Body of pancreas (tissue), 4 donors: ENCODE measurements around the gene EEPD1.

Experiments
- CTCF ChIP-seq, 7 experiments: fragments of 450-650 bp in 4 of 7; fragments of 200-600 bp in 3 of 7; sonication (generic) in 3 of 7; IDR thresholded peaks; one replicate each; pipeline ENCODE4 v1.5.1; 2016 to 2019; ENCODE audit warnings: antibody characterized with exemption in 7 of 7
- POLR2A ChIP-seq, 3 donors: fragments of 450-650 bp; IDR thresholded peaks; one replicate each; pipeline ENCODE4 v1.6.1; 2016; ENCODE audit warnings: antibody characterized with exemption in 3 of 3, mild to moderate bottlenecking in 2 of 3

- TF ChIP-seq POLR2A (IDR thresholded peaks at IDR 0.05) (no peak), CTCF (IDR thresholded peaks at IDR 0.05) (no peak)
These were observed 56.7 kb downstream of the EEPD1 start for GRCh38 chr7:36209814-36210183.
